ENCODE data around the gene P2RX3. TPM values are rescaled to one million over a fixed set of nuclear protein-coding genes. Genes with fewer than 3 reads are reported as not detected.

The P2RX3 gene
- total RNA-seq, 1 donor from 2014 or later, result not detected

GRCh38 chr11:57363131-57364080, 25.3 kb downstream of the P2RX3 start:
- no peak overlapping the region for H3K4me3 Mint-ChIP-seq (ENCODE audit: unreplicated experiment)
- no peak for TF ChIP-seq CTCF (IDR thresholded peaks at IDR 0.05)
- H3K9me3 Mint-ChIP-seq (ENCODE audit: unreplicated experiment), result no peaks in the 10 kb centered on the region
- H3K27me3 Mint-ChIP-seq (ENCODE audit: unreplicated experiment), result peaks cover 36% of the 10 kb centered on the region
- DNase-seq (ENCODE audit: extremely low spot score, unreplicated experiment), result no peak
- H3K4me1 Mint-ChIP-seq (ENCODE audit: unreplicated experiment), result peaks cover 3% of the 10 kb centered on the region
- no peak overlapping the region for H3K27ac Mint-ChIP-seq (ENCODE audit: unreplicated experiment)
- no peaks in the 10 kb centered on the region for H3K36me3 Mint-ChIP-seq (ENCODE audit: unreplicated experiment)

GRCh38 chr11:57364851-57365660, 26.9 kb downstream of the P2RX3 start:
- Mint-ChIP-seq H3K36me3 (ENCODE audit: unreplicated experiment) (no peaks in the 10 kb centered on the region), H3K27ac (ENCODE audit: unreplicated experiment) (no peak overlapping the region), H3K9me3 (ENCODE audit: unreplicated experiment) (no peaks in the 10 kb centered on the region), H3K4me3 (ENCODE audit: unreplicated experiment) (no peak overlapping the region), H3K27me3 (ENCODE audit: unreplicated experiment) (peaks cover 37% of the 10 kb centered on the region), H3K4me1 (ENCODE audit: unreplicated experiment) (peaks cover 4% of the 10 kb centered on the region)
- no peak for DNase-seq (ENCODE audit: extremely low spot score, unreplicated experiment)
- no peak for TF ChIP-seq CTCF (IDR thresholded peaks at IDR 0.05)

GRCh38 chr11:57368106-57368844, 30.1 kb downstream of the P2RX3 start:
- Mint-ChIP-seq H3K36me3 (ENCODE audit: unreplicated experiment) (no peaks in the 10 kb centered on the region), H3K4me3 (ENCODE audit: unreplicated experiment) (no peak overlapping the region), H3K27ac (ENCODE audit: unreplicated experiment) (no peak overlapping the region), H3K9me3 (ENCODE audit: unreplicated experiment) (no peaks in the 10 kb centered on the region), H3K27me3 (ENCODE audit: unreplicated experiment) (peaks cover 29% of the 10 kb centered on the region), H3K4me1 (ENCODE audit: unreplicated experiment) (peaks cover 3% of the 10 kb centered on the region)
- no peak for DNase-seq (ENCODE audit: extremely low spot score, unreplicated experiment)
- no peak for TF ChIP-seq CTCF (IDR thresholded peaks at IDR 0.05)

- no peaks in the 10 kb centered on the region for H3K36me3 Mint-ChIP-seq (ENCODE audit: unreplicated experiment)
- no peaks in the 10 kb centered on the region for H3K9me3 Mint-ChIP-seq (ENCODE audit: unreplicated experiment)
- H3K27me3 Mint-ChIP-seq (ENCODE audit: unreplicated experiment), result peaks cover 29% of the 10 kb centered on the region
- no peak for DNase-seq (ENCODE audit: extremely low spot score, unreplicated experiment)
- no peak overlapping the region for H3K4me3 Mint-ChIP-seq (ENCODE audit: unreplicated experiment)
- H3K27ac Mint-ChIP-seq (ENCODE audit: unreplicated experiment), result no peak overlapping the region
- H3K4me1 Mint-ChIP-seq (ENCODE audit: unreplicated experiment), result peaks cover 3% of the 10 kb centered on the region
- TF ChIP-seq CTCF (IDR thresholded peaks at IDR 0.05), result no peak
Measured at GRCh38 chr11:57368845-57369232, 30.7 kb downstream of the P2RX3 start.

Data from osteocyte (in vitro differentiated cells).